ENCODE data around the gene RBMS3.

- TF ChIP-seq CTCF (IDR thresholded peaks at IDR 0.05): no peak
- TF ChIP-seq POLR2AphosphoS5 (IDR thresholded peaks at IDR 0.05): no peak
- no peak for TF ChIP-seq POLR2A (IDR thresholded peaks at IDR 0.05)
These were observed 571.9 kb downstream of the RBMS3 start for GRCh38 chr3:29852767-29853166.
